SK-N-SH treated with all-trans-retinoic acid at 6 μM for 48 hours (cell line): ENCODE data around the gene TSEN54.

Source experiments
- ATAC-seq: fragments of 200-7000 bp; cut with Tn5 transposase; 3 replicates; pipeline ENCODE4 v1.9.1; 2020; ENCODE audit warnings: mild to moderate bottlenecking, moderate library complexity
- ARNTL ChIP-seq: fragments of 450-650 bp; formaldehyde crosslinking; IDR thresholded peaks from 2 replicates; pipeline ENCODE4 v1.5.0; 2020; ENCODE audit warnings: low read depth, mild to moderate bottlenecking, moderate library complexity, borderline replicate concordance
- BACH2 ChIP-seq: fragments of 250-450 bp; sonication (Bioruptor Pico); IDR thresholded peaks from 2 replicates; pipeline ENCODE4 v1.9.0; 2021; ENCODE audit warnings: mild to moderate bottlenecking, borderline replicate concordance
- CSDC2 ChIP-seq: fragments of 250-450 bp; sonication (Bioruptor Pico); IDR thresholded peaks from 2 replicates; pipeline ENCODE4 v1.5.0; 2020; ENCODE audit warnings: mild to moderate bottlenecking, moderate library complexity
- OSR1 ChIP-seq: fragments of 250-450 bp; sonication (Bioruptor Pico); IDR thresholded peaks from 2 replicates; pipeline ENCODE4 v1.8.0; 2022; ENCODE audit warnings: moderate library complexity, mild to moderate bottlenecking, inconsistent platforms
- PATZ1 ChIP-seq: fragments of 250-450 bp; sonication (Bioruptor Pico); IDR thresholded peaks from 2 replicates; pipeline ENCODE4 v1.8.0; 2020; ENCODE audit warnings: mild to moderate bottlenecking, moderate library complexity, borderline replicate concordance
- PPARA ChIP-seq: fragments of 250-450 bp; sonication (Bioruptor Pico); IDR thresholded peaks from 2 replicates; pipeline ENCODE4 v1.5.0; 2020; ENCODE audit warnings: mild to moderate bottlenecking, borderline replicate concordance
- RARB ChIP-seq: fragments of 250-450 bp; sonication (Bioruptor Pico); IDR thresholded peaks from 2 replicates; pipeline ENCODE4 v1.8.0; 2021; ENCODE audit warnings: mild to moderate bottlenecking, moderate library complexity
- SNAI2 ChIP-seq: fragments of 250-450 bp; sonication (Bioruptor Pico); IDR thresholded peaks from 2 replicates; pipeline ENCODE4 v1.5.0; 2020; ENCODE audit warnings: mild to moderate bottlenecking, moderate library complexity
- TOX ChIP-seq: fragments of 250-450 bp; sonication (Bioruptor Pico); IDR thresholded peaks from 2 replicates; pipeline ENCODE4 v1.8.0; 2021; ENCODE audit warnings: mild to moderate bottlenecking, moderate library complexity, borderline replicate concordance
- ZC3H10 ChIP-seq: fragments of 250-450 bp; sonication (Bioruptor Pico); IDR thresholded peaks from 2 replicates; pipeline ENCODE4 v1.5.1; 2021; ENCODE audit warnings: mild to moderate bottlenecking, moderate library complexity
- ZFP3 ChIP-seq: fragments of 250-450 bp; sonication (Bioruptor Pico); IDR thresholded peaks from 2 replicates; pipeline ENCODE4 v1.5.0; 2020; ENCODE audit warnings: mild to moderate bottlenecking, moderate library complexity
- ZFP30 ChIP-seq: fragments of 450-650 bp; formaldehyde crosslinking; IDR thresholded peaks from 2 replicates; pipeline ENCODE4 v1.5.0; 2022; ENCODE audit warnings: mild to moderate bottlenecking, moderate library complexity
- ZNF565 ChIP-seq: fragments of 450-650 bp; formaldehyde crosslinking; conservative IDR thresholded peaks from 2 replicates; pipeline ENCODE4 v1.5.0; 2020; ENCODE audit warnings: low read depth, mild to moderate bottlenecking, moderate library complexity
- ZNF70 ChIP-seq: fragments of 450-650 bp; formaldehyde crosslinking; IDR thresholded peaks from 2 replicates; pipeline ENCODE4 v1.5.0; 2020; ENCODE audit warnings: mild to moderate bottlenecking, moderate library complexity
- ZNF8 ChIP-seq: fragments of 450-650 bp; formaldehyde crosslinking; IDR thresholded peaks from 2 replicates; pipeline ENCODE4 v1.5.0; 2020; ENCODE audit warnings: mild to moderate bottlenecking, moderate library complexity
- TF ChIP-seq, protein P1 (sequence below): fragments of 250-450 bp; sonication (Bioruptor Pico); IDR thresholded peaks from 2 replicates; pipeline ENCODE4 v1.5.1; 2021; ENCODE audit warnings: mild to moderate bottlenecking, moderate library complexity
- TF ChIP-seq, protein P2 (sequence below): fragments of 250-450 bp; sonication (Bioruptor Pico); IDR thresholded peaks from 2 replicates; pipeline ENCODE4 v1.5.1; 2020; ENCODE audit warnings: low read depth, mild to moderate bottlenecking, moderate library complexity
- TF ChIP-seq, protein P3 (sequence below): fragments of 250-450 bp; sonication (Bioruptor Pico); IDR thresholded peaks from 2 replicates; pipeline ENCODE4 v1.8.0; 2021; ENCODE audit warnings: low read depth, mild to moderate bottlenecking, moderate library complexity, borderline replicate concordance

TSEN54 gene

DNA sequence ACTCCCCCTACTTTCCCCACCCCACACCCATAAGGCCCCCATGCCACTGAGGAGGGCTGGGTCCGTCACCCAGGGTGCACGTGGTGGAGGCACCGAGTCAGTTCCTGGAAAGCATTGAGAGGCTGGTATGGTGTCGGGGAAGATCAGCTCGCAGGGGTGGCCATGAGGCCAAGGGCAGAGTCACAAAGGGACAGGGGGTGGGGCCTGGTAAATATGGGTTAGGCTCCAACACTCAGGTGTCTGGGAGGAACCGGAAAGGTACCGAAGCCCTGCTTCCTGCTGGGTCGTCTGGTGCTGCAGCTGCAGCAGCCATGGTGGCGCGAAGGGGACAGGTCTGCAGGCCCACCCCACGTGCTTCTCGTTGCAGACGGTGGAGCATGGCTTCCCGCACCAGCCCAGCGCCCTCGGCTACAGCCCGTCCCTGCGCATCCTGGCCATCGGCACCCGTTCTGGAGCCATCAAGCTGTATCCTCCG, 39.4 kb downstream of the TSEN54 start:
- no peak for ATAC-seq
- TF ChIP-seq SNAI2 (CRISPR knock-in tag) (no peak), PPARA (CRISPR knock-in tag) (no peak), PATZ1 (CRISPR knock-in tag) (no peak), BACH2 (CRISPR knock-in tag) (no peak), ZNF565 (CRISPR knock-in tag) (no peak), CSDC2 (CRISPR knock-in tag) (no peak), TOX (CRISPR knock-in tag) (no peak), ZNF8 (CRISPR knock-in tag) (no peak), ZFP3 (CRISPR knock-in tag) (no peak)
- TF ChIP-seq, protein P1, sequence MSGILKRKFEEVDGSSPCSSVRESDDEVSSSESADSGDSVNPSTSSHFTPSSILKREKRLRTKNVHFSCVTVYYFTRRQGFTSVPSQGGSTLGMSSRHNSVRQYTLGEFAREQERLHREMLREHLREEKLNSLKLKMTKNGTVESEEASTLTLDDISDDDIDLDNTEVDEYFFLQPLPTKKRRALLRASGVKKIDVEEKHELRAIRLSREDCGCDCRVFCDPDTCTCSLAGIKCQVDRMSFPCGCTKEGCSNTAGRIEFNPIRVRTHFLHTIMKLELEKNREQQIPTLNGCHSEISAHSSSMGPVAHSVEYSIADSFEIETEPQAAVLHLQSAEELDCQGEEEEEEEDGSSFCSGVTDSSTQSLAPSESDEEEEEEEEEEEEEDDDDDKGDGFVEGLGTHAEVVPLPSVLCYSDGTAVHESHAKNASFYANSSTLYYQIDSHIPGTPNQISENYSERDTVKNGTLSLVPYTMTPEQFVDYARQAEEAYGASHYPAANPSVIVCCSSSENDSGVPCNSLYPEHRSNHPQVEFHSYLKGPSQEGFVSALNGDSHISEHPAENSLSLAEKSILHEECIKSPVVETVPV (CRISPR knock-in tag) = no peak

- TF ChIP-seq RARB (CRISPR knock-in tag) (no peak), SNAI2 (CRISPR knock-in tag) (no peak), CSDC2 (CRISPR knock-in tag) (no peak)
- peak; percentile 76 for ATAC-seq
Measured at GRCh38 chr17:75557075-75557851, 40.9 kb downstream of the TSEN54 start.

- peak; percentile 32 for ATAC-seq
- TF ChIP-seq, protein P2, sequence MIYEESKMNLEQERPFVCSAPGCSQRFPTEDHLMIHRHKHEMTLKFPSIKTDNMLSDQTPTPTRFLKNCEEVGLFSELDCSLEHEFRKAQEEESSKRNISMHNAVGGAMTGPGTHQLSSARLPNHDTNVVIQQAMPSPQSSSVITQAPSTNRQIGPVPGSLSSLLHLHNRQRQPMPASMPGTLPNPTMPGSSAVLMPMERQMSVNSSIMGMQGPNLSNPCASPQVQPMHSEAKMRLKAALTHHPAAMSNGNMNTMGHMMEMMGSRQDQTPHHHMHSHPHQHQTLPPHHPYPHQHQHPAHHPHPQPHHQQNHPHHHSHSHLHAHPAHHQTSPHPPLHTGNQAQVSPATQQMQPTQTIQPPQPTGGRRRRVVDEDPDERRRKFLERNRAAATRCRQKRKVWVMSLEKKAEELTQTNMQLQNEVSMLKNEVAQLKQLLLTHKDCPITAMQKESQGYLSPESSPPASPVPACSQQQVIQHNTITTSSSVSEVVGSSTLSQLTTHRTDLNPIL = no peak
- no peak for TF ChIP-seq ZNF70 (CRISPR knock-in tag)
- TF ChIP-seq PATZ1 (CRISPR knock-in tag) = no peak
- TF ChIP-seq RARB (CRISPR knock-in tag) = no peak
Measured at GRCh38 chr17:75557852-75558665, 41.7 kb downstream of the TSEN54 start.

- TF ChIP-seq ZNF70 (CRISPR knock-in tag) (no peak), PATZ1 (CRISPR knock-in tag) (no peak), RARB (CRISPR knock-in tag) (no peak), ZFP3 (CRISPR knock-in tag) (no peak), SNAI2 (CRISPR knock-in tag) (no peak), ZC3H10 (no peak), ZNF8 (CRISPR knock-in tag) (no peak), ARNTL (no peak), OSR1 (CRISPR knock-in tag) (no peak), ZFP30 (no peak)
- TF ChIP-seq, protein P3, sequence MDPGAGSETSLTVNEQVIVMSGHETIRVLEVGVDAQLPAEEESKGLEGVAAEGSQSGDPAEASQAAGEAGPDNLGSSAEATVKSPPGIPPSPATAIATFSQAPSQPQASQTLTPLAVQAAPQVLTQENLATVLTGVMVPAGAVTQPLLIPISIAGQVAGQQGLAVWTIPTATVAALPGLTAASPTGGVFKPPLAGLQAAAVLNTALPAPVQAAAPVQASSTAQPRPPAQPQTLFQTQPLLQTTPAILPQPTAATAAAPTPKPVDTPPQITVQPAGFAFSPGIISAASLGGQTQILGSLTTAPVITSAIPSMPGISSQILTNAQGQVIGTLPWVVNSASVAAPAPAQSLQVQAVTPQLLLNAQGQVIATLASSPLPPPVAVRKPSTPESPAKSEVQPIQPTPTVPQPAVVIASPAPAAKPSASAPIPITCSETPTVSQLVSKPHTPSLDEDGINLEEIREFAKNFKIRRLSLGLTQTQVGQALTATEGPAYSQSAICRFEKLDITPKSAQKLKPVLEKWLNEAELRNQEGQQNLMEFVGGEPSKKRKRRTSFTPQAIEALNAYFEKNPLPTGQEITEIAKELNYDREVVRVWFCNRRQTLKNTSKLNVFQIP (CRISPR knock-in tag) = no peak
- ATAC-seq = no peak
Measured at GRCh38 chr17:75558666-75559530, 42.6 kb downstream of the TSEN54 start.
